ENCODE results near the gene DHRS9. TPM values are rescaled to one million over a fixed set of nuclear protein-coding genes. Genes with fewer than 3 reads are reported as not detected.
"Not testable (repeated sequence)": the region's sequence is repeated elsewhere in the genome, so short reads cannot be mapped to it uniquely, and the experiment has no call there.

DHRS9 gene
- total and polyA plus RNA-seq, 2 of the 4 experiments (the other 2 are of a cell fraction), result not detected

GRCh38 chr2:169136428-169136827 is 67.1 kb downstream of the DHRS9 start:
- H3K9ac ChIP-seq (ENCODE audit: low read depth, low read length); H3K4me3 ChIP-seq (ENCODE audit: insufficient read depth, low read depth, low read length); H3K4me1 ChIP-seq (ENCODE audit: control insufficient read depth, insufficient read depth, low read length); H3K23ac ChIP-seq (ENCODE audit: low read depth, low read length); H3K4me2 ChIP-seq (ENCODE audit: low read depth, low read length); dilution Hi-C loops (cut with HindIII; ENCODE audit: low sequenced_read_pairs, unreplicated experiment); H2BK20ac ChIP-seq (ENCODE audit: low read depth, low read length); ATAC-seq (ENCODE audit: low read depth); H4K8ac ChIP-seq (ENCODE audit: low read depth in 2 of 2, low read length in 2 of 2); H3K56ac ChIP-seq (ENCODE audit: extremely low read depth, insufficient read depth, low read length); H3K9me3 ChIP-seq (ENCODE audit: control insufficient read depth, insufficient read depth, low read length); H2AK9ac ChIP-seq (replicated peaks; ENCODE audit: low read depth, low read length, poor library complexity); H3K27me3 ChIP-seq (ENCODE audit: control insufficient read depth, insufficient read depth, low read length); POLR2A ChIA-PET (ENCODE audit: unreplicated experiment); H3K18ac ChIP-seq (ENCODE audit: low read depth, low read length); H3K4ac ChIP-seq (ENCODE audit: low read depth, low read length); H4K20me1 ChIP-seq (ENCODE audit: insufficient read depth, low read length); H3K27ac ChIP-seq (ENCODE audit: insufficient read depth, low read length); H2AFZ ChIP-seq (replicated peaks; ENCODE audit: low read length, poor library complexity); DNase-seq; intact Hi-C loops (cut with micrococcal nuclease); H2BK120ac ChIP-seq (ENCODE audit: low read depth, low read length); H2BK15ac ChIP-seq (ENCODE audit: low read depth, low read length); BruUV-seq (replicated peaks); H3K79me1 ChIP-seq (ENCODE audit: low read depth in 1 of 2, low read length in 2 of 2); H4K5ac ChIP-seq (ENCODE audit: low read depth, low read length); in situ Hi-C loops (cut with MboI; ENCODE audit: low sequenced_read_pairs); H2BK5ac ChIP-seq (ENCODE audit: low read depth, low read length, poor library complexity, severe bottlenecking); H4K91ac ChIP-seq (ENCODE audit: insufficient read depth, low read depth, low read length); CTCF ChIA-PET; H3K36me3 ChIP-seq (ENCODE audit: control insufficient read depth, insufficient read depth, low read length); H3K14ac ChIP-seq (replicated peaks; ENCODE audit: low read depth, low read length); H3K9me1 ChIP-seq (ENCODE audit: insufficient read depth, low read length); H2AK5ac ChIP-seq (ENCODE audit: low read depth, low read length): not testable (repeated sequence)
- WGBS, 2 experiments (ENCODE audit: extremely low coverage in 2 of 2, insufficient read length in 1 of 2), result no CpG with 5 or more reads among the region's 5 CpGs
